ENCODE results near the gene CMSS1.

- TF ChIP-seq CTCF (IDR thresholded peaks at IDR 0.05) (no peak), POLR2A (IDR thresholded peaks at IDR 0.05) (no peak)
These were observed 192.4 kb downstream of the CMSS1 start for GRCh38 chr3:100010087-100010417.
